RWPE2 (cell line): ENCODE data around the gene SLC39A7.

Source experiments
- ATAC-seq: fragments of 200-7000 bp; cut with Tn5 transposase; 3 replicates; pipeline ENCODE4 v1.9.1; 2021; ENCODE audit warnings: low read depth
- DNase-seq: peaks from one replicate; pipeline ENCODE4 v3.0.0-alpha.2; 2020; ENCODE audit warnings: low spot score
- H3K27ac ChIP-seq: fragments of 450-650 bp; 2 replicates; pipeline ENCODE4 v1.5.1; 2017; ENCODE audit warnings: mild to moderate bottlenecking; ENCODE audit not compliant: poor library complexity, severe bottlenecking
- H3K27me3 ChIP-seq: fragments of 250-450 bp; sonication (Bioruptor Pico); 2 replicates; pipeline ENCODE4 v1.5.1; 2021; ENCODE audit warnings: mild to moderate bottlenecking, moderate library complexity; ENCODE audit not compliant: insufficient read depth, poor library complexity, severe bottlenecking
- H3K36me3 ChIP-seq: fragments of 250-450 bp; sonication (Bioruptor Pico); 2 replicates; pipeline ENCODE4 v1.5.1; 2020; ENCODE audit warnings: low read depth, mild to moderate bottlenecking, moderate library complexity
- H3K4me1 ChIP-seq: fragments of 250-450 bp; sonication (Bioruptor Pico); 2 replicates; pipeline ENCODE4 v1.5.1; 2021; ENCODE audit warnings: mild to moderate bottlenecking, moderate library complexity; ENCODE audit not compliant: insufficient read depth, poor library complexity, severe bottlenecking
- H3K4me3 ChIP-seq: fragments of 250-450 bp; sonication (Bioruptor Pico); 2 replicates; pipeline ENCODE4 v1.5.1; 2021; ENCODE audit warnings: mild to moderate bottlenecking, moderate library complexity; ENCODE audit not compliant: severe bottlenecking
- H3K9me3 ChIP-seq: fragments of 250-450 bp; sonication (Bioruptor Pico); 2 replicates; pipeline ENCODE4 v1.5.1; 2021; ENCODE audit warnings: mild to moderate bottlenecking, moderate library complexity; ENCODE audit not compliant: severe bottlenecking
- TF ChIP-seq, protein P1 (sequence below): fragments of 450-650 bp; IDR thresholded peaks from one replicate; pipeline ENCODE4 v1.5.1; 2017; ENCODE audit warnings: mild to moderate bottlenecking, moderate library complexity; ENCODE audit not compliant: poor library complexity, severe bottlenecking

Gene SLC39A7

DNA sequence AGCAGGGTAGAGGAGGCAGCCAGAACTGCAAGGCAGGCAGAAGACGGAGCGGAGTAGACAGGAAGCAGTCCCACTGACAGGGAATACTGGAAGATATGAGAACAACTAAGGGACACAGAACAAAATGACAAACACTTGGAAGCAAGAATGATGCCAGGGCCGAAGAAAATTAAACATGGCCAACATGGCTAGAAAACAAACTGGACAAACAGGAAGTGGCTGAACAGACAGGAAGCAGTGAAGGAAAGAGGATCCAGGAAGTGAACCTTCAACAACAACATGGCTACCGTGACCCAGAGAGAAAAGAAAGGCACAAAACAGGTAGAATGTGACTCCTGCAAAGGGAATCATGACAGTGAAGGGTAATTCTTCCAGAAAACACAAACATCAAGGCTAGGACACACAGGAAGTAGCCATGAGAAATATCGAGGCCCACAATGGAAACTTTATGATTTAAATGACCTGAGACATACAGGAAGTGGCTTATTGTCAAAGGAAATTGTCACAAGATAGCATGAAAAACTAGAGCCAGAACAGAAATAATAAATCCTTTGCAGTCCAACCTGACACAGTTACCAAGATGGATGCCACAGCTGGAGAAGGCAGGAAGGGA lies 17.5 kb upstream of the SLC39A7 start:
- DNase-seq (no peak), ATAC-seq (no peak)
- no peaks in the 10 kb centered on the region for H3K27me3 ChIP-seq
- no peaks in the 10 kb centered on the region for H3K36me3 ChIP-seq
- TF ChIP-seq, protein P1, sequence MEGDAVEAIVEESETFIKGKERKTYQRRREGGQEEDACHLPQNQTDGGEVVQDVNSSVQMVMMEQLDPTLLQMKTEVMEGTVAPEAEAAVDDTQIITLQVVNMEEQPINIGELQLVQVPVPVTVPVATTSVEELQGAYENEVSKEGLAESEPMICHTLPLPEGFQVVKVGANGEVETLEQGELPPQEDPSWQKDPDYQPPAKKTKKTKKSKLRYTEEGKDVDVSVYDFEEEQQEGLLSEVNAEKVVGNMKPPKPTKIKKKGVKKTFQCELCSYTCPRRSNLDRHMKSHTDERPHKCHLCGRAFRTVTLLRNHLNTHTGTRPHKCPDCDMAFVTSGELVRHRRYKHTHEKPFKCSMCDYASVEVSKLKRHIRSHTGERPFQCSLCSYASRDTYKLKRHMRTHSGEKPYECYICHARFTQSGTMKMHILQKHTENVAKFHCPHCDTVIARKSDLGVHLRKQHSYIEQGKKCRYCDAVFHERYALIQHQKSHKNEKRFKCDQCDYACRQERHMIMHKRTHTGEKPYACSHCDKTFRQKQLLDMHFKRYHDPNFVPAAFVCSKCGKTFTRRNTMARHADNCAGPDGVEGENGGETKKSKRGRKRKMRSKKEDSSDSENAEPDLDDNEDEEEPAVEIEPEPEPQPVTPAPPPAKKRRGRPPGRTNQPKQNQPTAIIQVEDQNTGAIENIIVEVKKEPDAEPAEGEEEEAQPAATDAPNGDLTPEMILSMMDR = no peak
- H3K4me3 ChIP-seq = no peak overlapping the region
- no peak overlapping the region for H3K27ac ChIP-seq
- H3K4me1 ChIP-seq = no peaks in the 10 kb centered on the region
- H3K9me3 ChIP-seq = no peaks in the 10 kb centered on the region

DNA sequence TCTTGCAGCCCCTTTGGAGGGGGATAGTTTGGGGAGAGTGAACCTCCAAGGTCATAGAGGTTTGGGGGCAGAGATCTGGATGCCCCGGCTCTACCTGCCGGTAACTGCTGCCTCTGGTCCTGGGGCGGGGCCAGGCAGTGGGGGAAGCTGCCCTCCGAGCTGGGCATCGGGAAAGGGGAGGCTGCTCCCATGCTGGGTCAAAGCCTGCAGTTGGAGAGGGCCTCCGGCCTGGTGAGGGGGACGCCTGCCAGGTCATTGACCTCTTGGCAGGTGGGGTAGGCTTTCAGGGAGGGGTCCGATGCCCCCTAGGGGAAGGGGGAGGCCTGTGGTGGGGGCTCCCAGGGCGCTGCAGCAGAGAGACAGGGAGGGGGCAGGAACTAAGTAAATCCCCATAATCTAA lies 15.5 kb upstream of the SLC39A7 start:
- Histone ChIP-seq H3K4me3 (no peak overlapping the region), H3K9me3 (no peaks in the 10 kb centered on the region), H3K27ac (no peak overlapping the region), H3K36me3 (no peaks in the 10 kb centered on the region), H3K27me3 (no peaks in the 10 kb centered on the region), H3K4me1 (no peaks in the 10 kb centered on the region)
- DNase-seq = no peak
- no peak for ATAC-seq
- TF ChIP-seq, protein P1 = no peak

DNA sequence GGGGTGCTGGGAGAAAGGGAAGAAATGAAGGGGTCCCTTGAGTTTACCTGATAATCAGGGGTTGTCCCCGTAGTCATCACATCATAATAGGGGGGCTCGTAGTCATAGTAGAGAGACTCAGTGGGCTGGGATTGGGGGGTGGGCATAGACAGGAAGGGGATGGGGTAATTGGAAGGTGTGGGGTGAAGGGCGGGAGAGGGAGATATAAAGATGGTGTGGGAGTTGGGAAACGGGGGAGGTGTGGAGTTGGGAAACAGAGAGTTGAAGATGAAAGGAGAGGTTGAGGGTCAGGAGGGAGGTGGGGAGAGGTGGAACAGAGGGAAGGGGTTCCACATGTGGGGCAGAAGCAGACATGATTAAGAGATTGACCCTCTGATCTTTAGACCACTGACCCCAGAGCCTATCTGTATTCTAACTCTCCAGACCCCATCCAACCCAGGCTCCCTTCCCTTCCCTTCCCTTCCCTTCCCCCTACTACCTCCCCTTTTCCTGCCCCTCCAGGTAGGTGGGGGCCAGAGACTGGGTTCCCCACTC lies 14.9 kb upstream of the SLC39A7 start:
- Histone ChIP-seq H3K4me1 (no peaks in the 10 kb centered on the region), H3K36me3 (no peaks in the 10 kb centered on the region), H3K4me3 (no peak overlapping the region), H3K9me3 (no peaks in the 10 kb centered on the region), H3K27ac (no peak overlapping the region), H3K27me3 (no peaks in the 10 kb centered on the region)
- DNase-seq = no peak
- TF ChIP-seq, protein P1 = no peak
- no peak for ATAC-seq

DNA sequence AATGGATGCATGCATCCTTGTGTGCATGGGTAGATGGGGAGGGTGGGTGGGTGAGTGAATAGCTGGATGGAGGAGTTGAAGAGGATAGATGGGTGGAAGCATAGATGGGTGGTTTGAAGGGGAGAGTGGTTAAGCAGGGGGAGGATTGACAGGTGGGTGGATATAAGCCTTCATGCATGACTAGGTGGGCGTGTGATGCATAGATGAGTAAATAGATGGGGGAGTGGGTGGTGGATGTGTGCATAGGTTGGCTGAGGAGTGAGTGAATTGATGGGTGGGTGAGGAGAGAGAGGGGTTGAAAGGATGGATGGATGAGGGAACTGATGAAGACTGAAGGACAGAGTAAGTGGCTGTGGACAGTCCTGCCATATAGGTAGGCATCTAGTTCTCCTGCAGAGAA lies 12.9 kb upstream of the SLC39A7 start:
- TF ChIP-seq, protein P1 = no peak
- Histone ChIP-seq H3K27me3 (peaks cover 8% of the 10 kb centered on the region), H3K27ac (no peak overlapping the region), H3K9me3 (no peaks in the 10 kb centered on the region), H3K36me3 (no peaks in the 10 kb centered on the region), H3K4me1 (no peaks in the 10 kb centered on the region), H3K4me3 (no peak overlapping the region)
- DNase-seq (no peak), ATAC-seq (no peak)

DNA sequence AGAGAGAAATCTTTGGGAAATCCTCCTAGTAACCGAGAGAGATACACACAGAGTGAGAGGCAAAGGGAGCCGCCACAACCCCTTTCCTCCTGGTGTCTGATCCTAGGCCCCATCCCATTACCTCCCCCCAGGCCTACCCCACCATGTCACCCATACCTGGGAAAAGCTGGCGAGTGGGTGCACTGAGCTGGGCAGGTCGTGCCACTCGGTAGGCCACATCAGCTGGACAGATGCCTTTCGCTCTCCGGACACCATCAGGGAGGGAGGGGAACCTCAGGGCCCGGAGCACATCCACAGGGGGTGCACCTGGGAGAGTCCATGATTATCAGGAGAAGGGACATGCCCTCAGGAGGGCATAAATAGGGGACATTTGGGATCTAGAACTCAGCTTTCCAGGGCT lies 11.5 kb upstream of the SLC39A7 start:
- ATAC-seq (no peak), DNase-seq (no peak)
- Histone ChIP-seq H3K4me3 (no peak overlapping the region), H3K36me3 (0 out of 2 replicates have a peak, but pooled peaks cover 2% of the 10 kb centered on the region), H3K27me3 (peaks cover 8% of the 10 kb centered on the region), H3K9me3 (no peaks in the 10 kb centered on the region), H3K4me1 (no peaks in the 10 kb centered on the region), H3K27ac (no peak overlapping the region)
- TF ChIP-seq, protein P1 = no peak
